SK-N-MC (cell line): Measurements from ENCODE around the gene NSUN2.

ENCODE experiments used
- EZH2 ChIP-seq: fragments of 200-600 bp; sonication (generic); IDR thresholded peaks from one replicate; pipeline ENCODE4 v1.6.1; 2017; ENCODE audit warnings: antibody characterized with exemption
- FOXP2 ChIP-seq: optimal IDR thresholded peaks from 2 replicates; pipeline ENCODE3; 2011; ENCODE audit warnings: mild to moderate bottlenecking, moderate library complexity; ENCODE audit not compliant: insufficient read depth; ENCODE audit errors: extremely low read length, control extremely low read depth
- POLR2AphosphoS5 ChIP-seq: IDR thresholded peaks from 2 replicates; pipeline ENCODE4 v1.6.1; 2012; ENCODE audit warnings: mild to moderate bottlenecking, low read depth, low read length, borderline replicate concordance

DNA sequence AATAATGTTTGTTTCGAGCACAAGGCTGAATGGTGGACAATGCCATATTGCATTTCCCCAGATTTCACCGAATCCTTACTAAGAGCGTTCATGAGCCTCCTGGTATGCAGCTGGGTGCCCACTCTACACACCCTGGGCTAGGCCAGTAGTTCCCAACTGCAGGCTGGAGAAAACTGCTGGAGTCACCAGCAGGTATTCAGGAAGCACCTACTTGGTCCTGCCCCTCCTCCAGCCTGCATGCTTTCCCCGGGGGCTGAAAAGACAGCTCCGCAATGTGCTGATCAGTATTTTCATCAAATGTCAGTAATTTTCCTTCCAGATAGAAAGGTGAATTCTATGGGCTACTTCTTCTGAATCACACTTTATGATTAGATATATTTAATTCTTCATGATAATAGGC lies 34.8 kb upstream of the NSUN2 start:
- TF ChIP-seq EZH2 (no peak), POLR2AphosphoS5 (no peak), FOXP2 (no peak)
